ENCODE data around the gene NUP153.

The NUP153 gene

DNA sequence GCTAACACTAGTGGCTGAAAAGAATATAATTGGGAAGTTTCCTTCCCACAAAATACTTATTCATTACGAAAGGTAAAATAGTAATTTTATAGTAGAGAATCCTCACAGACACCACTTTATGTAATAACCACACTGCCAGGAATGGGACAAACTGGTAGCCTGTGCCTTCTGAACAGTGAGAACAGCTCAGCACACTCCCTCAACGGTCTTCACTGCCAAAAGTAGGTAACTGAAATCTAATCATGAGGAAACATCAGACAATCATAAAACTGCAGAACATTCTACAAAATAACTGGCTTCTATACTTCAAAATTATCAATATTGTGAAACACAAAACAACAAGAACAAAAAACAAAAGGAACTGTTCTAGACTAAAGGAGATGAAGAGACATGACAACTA is 44.1 kb downstream of the NUP153 start:
- no peak overlapping the region for H3K4me3 ChIP-seq (ENCODE audit: low read depth, low read length)
- TF ChIP-seq, protein P1, sequence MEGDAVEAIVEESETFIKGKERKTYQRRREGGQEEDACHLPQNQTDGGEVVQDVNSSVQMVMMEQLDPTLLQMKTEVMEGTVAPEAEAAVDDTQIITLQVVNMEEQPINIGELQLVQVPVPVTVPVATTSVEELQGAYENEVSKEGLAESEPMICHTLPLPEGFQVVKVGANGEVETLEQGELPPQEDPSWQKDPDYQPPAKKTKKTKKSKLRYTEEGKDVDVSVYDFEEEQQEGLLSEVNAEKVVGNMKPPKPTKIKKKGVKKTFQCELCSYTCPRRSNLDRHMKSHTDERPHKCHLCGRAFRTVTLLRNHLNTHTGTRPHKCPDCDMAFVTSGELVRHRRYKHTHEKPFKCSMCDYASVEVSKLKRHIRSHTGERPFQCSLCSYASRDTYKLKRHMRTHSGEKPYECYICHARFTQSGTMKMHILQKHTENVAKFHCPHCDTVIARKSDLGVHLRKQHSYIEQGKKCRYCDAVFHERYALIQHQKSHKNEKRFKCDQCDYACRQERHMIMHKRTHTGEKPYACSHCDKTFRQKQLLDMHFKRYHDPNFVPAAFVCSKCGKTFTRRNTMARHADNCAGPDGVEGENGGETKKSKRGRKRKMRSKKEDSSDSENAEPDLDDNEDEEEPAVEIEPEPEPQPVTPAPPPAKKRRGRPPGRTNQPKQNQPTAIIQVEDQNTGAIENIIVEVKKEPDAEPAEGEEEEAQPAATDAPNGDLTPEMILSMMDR (IDR thresholded peaks at IDR 0.05; ENCODE audit: borderline replicate concordance, insufficient read depth, low read depth, low read length): no peak

DNA sequence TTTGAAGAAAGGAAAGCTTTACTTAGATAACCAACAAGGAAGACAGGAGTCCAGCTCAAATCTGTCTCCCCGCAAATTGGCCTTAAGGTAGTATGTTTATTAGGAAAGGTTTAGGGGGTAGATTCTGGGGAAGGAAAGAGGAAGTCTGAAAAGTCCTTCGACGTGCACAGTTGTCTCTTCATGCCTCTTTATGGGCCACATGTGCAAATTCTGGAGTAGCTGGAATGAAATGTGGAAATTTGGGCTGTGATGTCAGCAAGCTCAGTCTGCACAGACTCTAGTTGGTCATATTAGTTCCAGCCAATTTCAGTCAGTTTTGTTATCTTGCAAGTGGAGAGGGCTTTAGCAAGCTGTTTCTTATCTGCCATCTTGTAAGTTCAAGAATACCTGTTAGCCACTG is 50.1 kb downstream of the NUP153 start:
- TF ChIP-seq, protein P1 (IDR thresholded peaks at IDR 0.05; ENCODE audit: borderline replicate concordance, insufficient read depth, low read depth, low read length): no peak
- no peak overlapping the region for H3K4me3 ChIP-seq (ENCODE audit: low read depth, low read length)

DNA sequence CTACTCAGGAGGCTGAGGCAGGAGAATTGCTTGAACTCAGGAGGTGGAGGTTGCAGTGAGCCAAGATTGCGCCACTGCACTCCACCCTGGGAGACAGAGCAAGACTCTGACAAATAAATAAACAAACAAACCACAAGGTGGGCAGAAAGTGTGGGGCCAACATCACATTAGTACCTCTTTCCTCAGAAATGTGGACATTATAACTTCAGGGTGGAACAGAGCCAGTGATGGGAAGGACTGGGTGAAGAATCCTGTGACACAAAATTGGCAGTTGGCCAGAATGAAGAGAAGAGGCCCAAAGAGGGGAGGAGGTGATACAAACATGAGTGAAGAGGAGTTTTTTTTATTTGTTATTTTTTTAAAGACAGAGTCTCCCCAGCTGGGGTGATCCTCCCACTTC is 50.6 kb downstream of the NUP153 start:
- TF ChIP-seq, protein P1 (IDR thresholded peaks at IDR 0.05; ENCODE audit: borderline replicate concordance, insufficient read depth, low read depth, low read length): no peak
- H3K4me3 ChIP-seq (ENCODE audit: low read depth, low read length): no peak overlapping the region

DNA sequence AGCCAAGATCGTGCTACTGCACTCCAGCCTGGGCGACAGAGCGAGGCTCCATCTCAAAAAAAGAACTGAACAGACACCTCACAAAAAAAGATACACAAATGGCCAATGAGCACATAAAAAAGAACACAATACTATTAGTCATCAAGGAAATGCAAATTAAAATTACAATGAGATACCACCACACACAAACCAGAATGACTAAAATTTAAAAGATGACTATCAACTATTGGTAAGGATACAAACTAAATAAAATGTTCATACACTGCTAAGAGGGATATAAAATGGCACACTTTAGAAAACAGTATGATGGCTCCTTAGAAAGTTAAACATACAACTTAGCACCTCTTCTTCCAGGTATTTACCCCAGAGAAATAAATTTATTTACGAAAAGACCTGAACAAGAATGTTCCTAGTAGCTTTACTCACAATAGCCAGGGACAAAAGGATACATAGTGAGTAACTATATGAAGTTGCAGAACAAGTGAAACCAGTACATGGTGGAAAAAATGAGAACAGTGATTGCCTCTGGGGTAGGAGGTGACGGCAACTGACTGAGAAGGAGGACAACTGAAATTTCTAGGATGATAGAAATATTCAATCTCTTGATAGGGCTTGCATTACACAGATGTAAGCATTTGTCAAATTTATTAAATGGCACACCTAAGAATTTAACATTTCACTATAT is 53.4 kb downstream of the NUP153 start:
- H3K4me3 ChIP-seq (ENCODE audit: low read depth, low read length): no peak overlapping the region

DNA sequence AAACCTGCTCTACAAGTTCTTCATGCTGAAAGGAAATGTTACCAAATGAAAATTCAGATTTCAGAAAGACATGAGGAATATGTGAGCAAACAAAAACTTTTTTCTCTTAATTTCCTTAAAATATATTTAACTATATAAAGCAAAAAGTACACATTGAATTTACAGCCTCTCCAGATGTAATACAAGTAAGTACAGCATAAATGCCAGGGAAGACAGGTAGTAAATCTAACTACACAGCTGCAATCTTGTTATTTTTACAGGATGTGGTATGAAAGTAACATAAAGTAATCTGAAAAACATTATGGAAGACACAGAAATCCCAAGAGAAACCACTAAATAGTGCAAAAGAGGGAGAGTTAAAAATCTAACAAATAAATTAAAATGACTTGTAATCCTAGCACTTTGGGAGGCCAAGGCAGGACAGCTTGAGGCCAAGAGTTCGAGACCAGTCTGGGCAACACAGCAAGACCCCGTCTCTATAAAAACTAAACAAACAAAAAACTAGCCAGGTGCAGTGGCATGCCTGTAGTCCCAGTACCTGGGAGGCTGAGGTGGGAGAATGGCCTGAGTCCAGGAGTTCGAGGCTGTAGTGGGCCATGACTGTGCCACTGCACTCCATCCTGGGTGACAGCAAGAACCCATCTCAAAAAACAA is 55.9 kb downstream of the NUP153 start:
- H3K4me3 ChIP-seq (ENCODE audit: low read depth, low read length): no peak overlapping the region
- TF ChIP-seq, protein P1 (IDR thresholded peaks at IDR 0.05; ENCODE audit: borderline replicate concordance, insufficient read depth, low read depth, low read length): no peak

More for the DNA sequence above, 53.4 kb downstream of the NUP153 start:
- TF ChIP-seq, protein P1 (IDR thresholded peaks at IDR 0.05; ENCODE audit: borderline replicate concordance, insufficient read depth, low read depth, low read length): no peak

DNA sequence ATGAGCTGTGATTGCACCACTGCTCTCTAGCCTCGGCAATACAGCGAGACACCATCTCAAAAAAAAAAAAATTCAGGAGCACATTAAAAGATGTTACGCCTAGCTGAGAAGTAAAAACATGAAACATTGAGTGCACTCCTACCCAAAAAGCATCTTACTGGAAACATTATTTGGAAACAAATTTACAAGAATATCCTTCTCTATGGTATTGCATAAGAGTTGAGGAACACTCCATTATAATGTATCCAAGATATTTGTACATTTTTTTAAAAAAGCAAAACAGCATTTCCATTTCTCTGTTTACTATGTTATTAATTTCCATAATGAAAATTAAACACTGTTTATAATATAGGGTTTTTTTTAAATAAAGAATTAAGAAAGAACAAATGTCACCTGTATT is 58.0 kb downstream of the NUP153 start:
- H3K4me3 ChIP-seq (ENCODE audit: low read depth, low read length): no peak overlapping the region
- TF ChIP-seq, protein P1 (IDR thresholded peaks at IDR 0.05; ENCODE audit: borderline replicate concordance, insufficient read depth, low read depth, low read length): no peak

DNA sequence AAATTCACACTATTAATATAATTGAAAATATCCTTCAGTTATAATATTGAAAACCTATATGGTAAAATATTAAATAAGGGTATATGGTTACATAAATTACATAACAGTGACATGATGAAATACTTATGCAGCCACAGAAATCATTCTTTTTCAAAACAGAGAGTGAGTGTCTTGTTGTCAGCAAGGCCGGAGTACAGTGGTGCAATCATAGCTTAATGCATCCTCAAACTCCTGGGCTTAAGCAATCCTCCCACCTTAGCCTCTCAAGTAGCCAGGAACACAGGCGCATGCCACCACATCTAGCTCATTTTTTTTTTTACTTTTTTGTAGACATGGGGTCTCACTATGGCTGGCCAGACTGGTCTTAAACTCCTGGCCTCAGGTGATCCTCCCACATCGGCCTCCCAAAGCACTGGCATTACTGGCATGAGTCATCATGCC is 66.2 kb downstream of the NUP153 start:
- H3K4me3 ChIP-seq (ENCODE audit: low read depth, low read length): no peak overlapping the region
- TF ChIP-seq, protein P1 (IDR thresholded peaks at IDR 0.05; ENCODE audit: borderline replicate concordance, insufficient read depth, low read depth, low read length): no peak
